GM23248 (cell line): ENCODE measurements around the gene YBX3. TPM values are rescaled to one million over a fixed set of nuclear protein-coding genes. Genes with fewer than 3 reads are reported as not detected.

ENCODE experiments used
- DNase-seq: peaks from one replicate; pipeline ENCODE4 v3.0.0-alpha.2; 2015
- H2AFZ ChIP-seq: fragments of 200-600 bp; sonication (generic); 2 replicates; pipeline ENCODE4 v1.6.1; 2016; ENCODE audit warnings: antibody characterized with exemption
- H3F3A ChIP-seq: fragments of 200-600 bp; sonication (generic); 2 replicates; pipeline ENCODE4 v1.6.1; 2016; ENCODE audit warnings: mild to moderate bottlenecking, antibody characterized with exemption, mixed run types; ENCODE audit not compliant: insufficient read depth
- H3K27ac ChIP-seq: fragments of 200-600 bp; sonication (generic); 2 replicates; pipeline ENCODE4 v1.5.1; 2016; ENCODE audit warnings: mild to moderate bottlenecking
- H3K27me3 ChIP-seq: fragments of 200-600 bp; sonication (generic); replicated peaks from 2 replicates; pipeline ENCODE4 v1.6.1; 2016; ENCODE audit warnings: mild to moderate bottlenecking; ENCODE audit not compliant: insufficient read depth
- H3K36me3 ChIP-seq: fragments of 200-600 bp; sonication (generic); 2 replicates; pipeline ENCODE4 v1.6.1; 2016; ENCODE audit warnings: low read depth, mild to moderate bottlenecking
- H3K4me1 ChIP-seq: fragments of 200-600 bp; sonication (generic); 2 replicates; pipeline ENCODE4 v1.6.1; 2016; ENCODE audit warnings: mild to moderate bottlenecking; ENCODE audit not compliant: insufficient read depth
- H3K4me2 ChIP-seq: fragments of 200-600 bp; sonication (generic); one replicate; pipeline ENCODE4 v1.6.1; 2016; ENCODE audit warnings: mild to moderate bottlenecking; ENCODE audit not compliant: unreplicated experiment
- H3K4me3 ChIP-seq: fragments of 200-600 bp; sonication (generic); 2 replicates; pipeline ENCODE4 v1.5.1; 2016; ENCODE audit warnings: mild to moderate bottlenecking
- H3K79me2 ChIP-seq: fragments of 200-600 bp; sonication (generic); 2 replicates; pipeline ENCODE4 v1.6.1; 2016; ENCODE audit warnings: mild to moderate bottlenecking; ENCODE audit not compliant: insufficient read depth
- H3K9ac ChIP-seq: fragments of 200-600 bp; sonication (generic); 2 replicates; pipeline ENCODE4 v1.6.1; 2016; ENCODE audit warnings: mild to moderate bottlenecking
- H3K9me2 ChIP-seq: fragments of 200-600 bp; sonication (generic); 2 replicates; pipeline ENCODE4 v1.6.1; 2016; ENCODE audit warnings: mixed run types, mild to moderate bottlenecking, moderate library complexity; ENCODE audit not compliant: insufficient read depth
- H3K9me3 ChIP-seq: fragments of 200-600 bp; sonication (generic); one replicate; pipeline ENCODE4 v1.6.1; 2017; ENCODE audit warnings: low read depth
- H4K20me1 ChIP-seq: fragments of 200-600 bp; sonication (generic); 2 replicates; pipeline ENCODE4 v1.6.0; 2016; ENCODE audit not compliant: insufficient read depth
- EZH2 ChIP-seq: fragments of 200-600 bp; sonication (generic); IDR thresholded peaks from 2 replicates; pipeline ENCODE4 v1.6.1; 2018; ENCODE audit warnings: antibody characterized with exemption, mild to moderate bottlenecking; ENCODE audit not compliant: insufficient read depth, poor library complexity, severe bottlenecking
- EZH2phosphoT487 ChIP-seq: fragments of 200-600 bp; sonication (generic); IDR thresholded peaks from 2 replicates; pipeline ENCODE4 v1.6.1; 2018; ENCODE audit warnings: antibody characterized with exemption, moderate library complexity, mild to moderate bottlenecking, low read depth; ENCODE audit not compliant: insufficient read depth
- WGBS, 2 experiments: methylation state at CpG; one replicate each; pipeline ENCODE4 v1.1.6; 2015 to 2017; ENCODE audit warnings: low lambda C conversion rate in 2 of 2, low coverage in 1 of 2; ENCODE audit errors: missing lambda C conversion rate in 2 of 2; 5-methylcytosine and 5-hydroxymethylcytosine counted together
- in situ Hi-C: fragments of 300-500 bp; cut with MboI; formaldehyde crosslinking; loops from 2 replicates; pipeline ENCODE4 v1.15.0; 2020
- polyA plus RNA-seq: library from polyadenylated mRNA; unstranded; fragments of >200 nt; fragmentation: Nextera tagmentation; extraction: Ambion mirVana; gene quantifications from 2 replicates; pipeline ENCODE4 v1.2.1, GENCODE V29; 2016
- total RNA-seq: library from RNA; depleted of rRNA; stranded (reverse); fragments of >200 nt; shearing (Covaris generic); gene quantifications from 2 replicates; pipeline ENCODE4 v1.2.3, GENCODE V29; 2014

Gene YBX3
- total and polyA plus RNA-seq, 2 experiments from 2014 or later: 108 to 215 TPM

- Histone ChIP-seq H3K4me3 (no peak overlapping the region), H3K9me2 (no peaks in the 10 kb centered on the region), H3K4me2 (no peak overlapping the region), H3K36me3 (peaks cover 89% of the 10 kb centered on the region), H3K27me3 (no peaks in the 10 kb centered on the region), H3K9me3 (no peaks in the 10 kb centered on the region), H3K79me2 (peaks cover 98% of the 10 kb centered on the region), H4K20me1 (no peaks in the 10 kb centered on the region), H3F3A (peaks cover 4% of the 10 kb centered on the region; the same call in 1 of the 2 replicates), H2AFZ (no peak overlapping the region), H3K4me1 (0 out of 2 replicates have a peak, but pooled peaks cover 4% of the 10 kb centered on the region), H3K9ac (no peak overlapping the region), H3K27ac (no peak overlapping the region)
- in situ Hi-C loops: no loop called here
- 98 to 100% methylated on average over 10 to 16 of the region's 16 CpGs for WGBS, 2 experiments
- no peak for DNase-seq
- TF ChIP-seq EZH2phosphoT487 (no peak), EZH2 (no peak)
Observed at GRCh38 chr12:10709808-10710207, 13.3 kb downstream of the YBX3 start.

DNA sequence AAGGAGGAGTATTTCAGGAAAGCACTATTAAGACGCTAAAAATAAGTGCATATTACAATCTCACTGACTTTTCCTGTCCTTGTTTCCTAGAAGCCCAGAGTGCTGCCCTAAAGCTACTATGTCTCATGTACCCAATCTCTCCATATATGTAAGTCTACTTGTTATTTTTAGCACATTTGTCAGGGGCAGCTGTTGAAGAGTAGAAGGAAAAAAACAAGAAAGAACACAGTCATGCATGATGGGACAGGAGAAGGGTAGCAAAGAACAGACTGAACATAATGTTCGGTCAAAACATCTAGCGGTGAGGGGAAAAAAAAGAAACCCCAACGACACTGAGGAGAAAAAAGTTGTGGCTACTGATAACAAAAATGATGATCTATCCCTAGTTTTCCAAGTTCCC, 14.3 kb downstream of the YBX3 start:
- Histone ChIP-seq H3K79me2 (peaks cover 98% of the 10 kb centered on the region), H4K20me1 (no peaks in the 10 kb centered on the region), H2AFZ (no peak overlapping the region), H3K4me2 (no peak overlapping the region), H3K4me3 (no peak overlapping the region), H3K27me3 (no peaks in the 10 kb centered on the region), H3F3A (peaks cover 4% of the 10 kb centered on the region; the same call in 1 of the 2 replicates), H3K27ac (no peak overlapping the region), H3K9me2 (no peaks in the 10 kb centered on the region), H3K9me3 (no peaks in the 10 kb centered on the region), H3K9ac (no peak overlapping the region), H3K36me3 (peaks cover 87% of the 10 kb centered on the region), H3K4me1 (0 out of 2 replicates have a peak, but pooled peaks cover 4% of the 10 kb centered on the region)
- no peak for TF ChIP-seq EZH2phosphoT487
- no peak for TF ChIP-seq EZH2
- no peak for DNase-seq
- WGBS, 2 experiments: 51 to 52% methylated on average over 4 of the region's 4 CpGs
- in situ Hi-C loops: no loop called here

DNA sequence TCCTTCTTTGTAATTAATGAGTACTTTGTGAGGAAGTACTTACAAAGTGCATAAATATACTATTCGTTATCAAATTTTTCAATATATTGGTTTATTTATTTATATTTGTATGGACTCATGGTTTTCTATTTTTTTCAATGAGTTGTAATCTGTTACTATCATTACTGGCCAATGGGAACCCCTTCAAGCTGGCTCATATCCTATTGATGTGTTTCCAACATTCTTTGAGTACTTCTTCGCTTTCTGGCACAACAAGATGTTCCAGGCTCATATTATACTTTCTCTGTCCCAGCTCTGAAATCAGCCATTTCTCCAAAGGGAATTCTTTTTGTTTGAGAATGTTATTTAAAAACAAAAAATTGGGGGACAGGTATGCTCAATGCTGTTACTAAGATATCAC, 17.5 kb downstream of the YBX3 start:
- Histone ChIP-seq H3K4me3 (no peak overlapping the region), H3K79me2 (peaks cover 89% of the 10 kb centered on the region), H3K27ac (no peak overlapping the region), H2AFZ (no peak overlapping the region), H3K9me2 (no peaks in the 10 kb centered on the region), H3F3A (peaks cover 4% of the 10 kb centered on the region; the same call in 1 of the 2 replicates), H3K4me1 (peaks cover 14% of the 10 kb centered on the region), H3K36me3 (peaks cover 89% of the 10 kb centered on the region), H4K20me1 (no peaks in the 10 kb centered on the region), H3K27me3 (no peaks in the 10 kb centered on the region), H3K4me2 (no peak overlapping the region), H3K9me3 (no peaks in the 10 kb centered on the region), H3K9ac (no peak overlapping the region)
- in situ Hi-C loops: no loop called here
- TF ChIP-seq EZH2phosphoT487 (no peak), EZH2 (no peak)
- 86 to 87% methylated on average over 2 of the region's 2 CpGs for WGBS, 2 experiments
- DNase-seq: peak; percentile 69

DNA sequence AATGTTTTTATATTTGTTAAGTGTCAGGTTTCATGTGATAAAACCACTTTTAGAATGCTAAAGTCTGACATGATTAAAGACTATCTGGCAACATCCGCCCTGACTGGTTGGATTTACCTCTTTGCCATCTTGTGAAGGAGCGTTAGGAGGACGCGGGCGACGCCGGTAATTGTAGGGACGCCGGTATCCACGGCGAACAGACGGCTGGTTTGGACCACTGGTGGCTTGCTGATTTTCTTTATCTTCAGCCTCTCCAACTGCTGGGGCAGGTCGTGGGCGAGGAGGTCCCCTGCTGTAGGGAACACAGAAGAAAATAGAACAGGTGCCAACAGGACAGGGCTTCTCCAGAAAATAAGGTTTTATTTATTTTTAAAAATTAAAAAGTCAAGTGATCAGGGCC, 21.3 kb downstream of the YBX3 start:
- H3K36me3 ChIP-seq: peaks cover 90% of the 10 kb centered on the region
- peaks cover 14% of the 10 kb centered on the region for H3K4me1 ChIP-seq
- TF ChIP-seq EZH2phosphoT487: no peak
- TF ChIP-seq EZH2: no peak
- H4K20me1 ChIP-seq: no peaks in the 10 kb centered on the region
- H2AFZ ChIP-seq: no peak overlapping the region
- H3K9me2 ChIP-seq: no peaks in the 10 kb centered on the region
- DNase-seq: no peak
- no peaks in the 10 kb centered on the region for H3K27me3 ChIP-seq
- no peak overlapping the region for H3K4me2 ChIP-seq
- in situ Hi-C loops: no loop called here
- H3K79me2 ChIP-seq: peaks cover 60% of the 10 kb centered on the region
- no peaks in the 10 kb centered on the region for H3K9me3 ChIP-seq
- H3K9ac ChIP-seq: peak overlapping the region; percentile 32; the same call in 1 of the 2 replicates
- H3F3A ChIP-seq: peaks cover 11% of the 10 kb centered on the region; the same call in 1 of the 2 replicates
- H3K4me3 ChIP-seq: peak overlapping the region; percentile 24; the same call in 1 of the 2 replicates
- peak overlapping the region; percentile 36 for H3K27ac ChIP-seq
- 97 to 98% methylated on average over 14 of the region's 14 CpGs for WGBS, 2 experiments
